Activated CD4-positive, alpha-beta memory T cell treated with anti-CD3 and anti-CD28 coated beads, Interleukin-2, amount 10 ng/mL, durations not matched to agents 7 days and 5 days (primary cell): Measurements from ENCODE around the gene MRPL54. TPM values are rescaled to one million over a fixed set of nuclear protein-coding genes. Genes with fewer than 3 reads are reported as not detected.
"Not testable (repeated sequence)": the region's sequence is repeated elsewhere in the genome, so short reads cannot be mapped to it uniquely, and the experiment has no call there.

Experiments used
- CTCF ChIA-PET: fragments of 350-600 bp; sonication (Branson Sonifier 250); formaldehyde crosslinking; loops from one replicate; lab custom pipeline; 2021; ENCODE audit warnings: antibody characterized with exemption, inconsistent platforms; lab: Charles Lee
- POLR2A ChIA-PET: fragments of 350-600 bp; sonication (Branson Sonifier 250); formaldehyde crosslinking; loops from one replicate; lab custom pipeline; 2021; ENCODE audit warnings: antibody characterized with exemption; lab: Charles Lee
- DNase-seq: peaks from one replicate; pipeline ENCODE4 v3.0.0-alpha.2; 2020
- H3K27ac Mint-ChIP-seq: one replicate; pipeline ENCODE4 v1.8.0; 2021; ENCODE audit warnings: mild to moderate bottlenecking, mixed read lengths
- H3K27me3 Mint-ChIP-seq: one replicate; pipeline ENCODE4 v1.8.0; 2021; ENCODE audit warnings: mixed read lengths
- H3K36me3 Mint-ChIP-seq: one replicate; pipeline ENCODE4 v1.8.0; 2021; ENCODE audit warnings: low read depth, mixed read lengths
- H3K4me1 Mint-ChIP-seq: one replicate; pipeline ENCODE4 v1.8.0; 2021; ENCODE audit warnings: mixed read lengths
- H3K4me3 Mint-ChIP-seq: one replicate; pipeline ENCODE4 v1.8.0; 2021; ENCODE audit warnings: mild to moderate bottlenecking, mixed read lengths
- H3K9me3 Mint-ChIP-seq: one replicate; pipeline ENCODE4 v1.8.0; 2021; ENCODE audit warnings: mixed read lengths
- total RNA-seq, 2 experiments: library from RNA; stranded (reverse); gene quantifications; one replicate each; pipeline ENCODE4 v1.2.3, GENCODE V29; 2021

MRPL54 gene
- total RNA-seq, 2 experiments from 2014 or later = 71.5 to 75.8 TPM

DNA sequence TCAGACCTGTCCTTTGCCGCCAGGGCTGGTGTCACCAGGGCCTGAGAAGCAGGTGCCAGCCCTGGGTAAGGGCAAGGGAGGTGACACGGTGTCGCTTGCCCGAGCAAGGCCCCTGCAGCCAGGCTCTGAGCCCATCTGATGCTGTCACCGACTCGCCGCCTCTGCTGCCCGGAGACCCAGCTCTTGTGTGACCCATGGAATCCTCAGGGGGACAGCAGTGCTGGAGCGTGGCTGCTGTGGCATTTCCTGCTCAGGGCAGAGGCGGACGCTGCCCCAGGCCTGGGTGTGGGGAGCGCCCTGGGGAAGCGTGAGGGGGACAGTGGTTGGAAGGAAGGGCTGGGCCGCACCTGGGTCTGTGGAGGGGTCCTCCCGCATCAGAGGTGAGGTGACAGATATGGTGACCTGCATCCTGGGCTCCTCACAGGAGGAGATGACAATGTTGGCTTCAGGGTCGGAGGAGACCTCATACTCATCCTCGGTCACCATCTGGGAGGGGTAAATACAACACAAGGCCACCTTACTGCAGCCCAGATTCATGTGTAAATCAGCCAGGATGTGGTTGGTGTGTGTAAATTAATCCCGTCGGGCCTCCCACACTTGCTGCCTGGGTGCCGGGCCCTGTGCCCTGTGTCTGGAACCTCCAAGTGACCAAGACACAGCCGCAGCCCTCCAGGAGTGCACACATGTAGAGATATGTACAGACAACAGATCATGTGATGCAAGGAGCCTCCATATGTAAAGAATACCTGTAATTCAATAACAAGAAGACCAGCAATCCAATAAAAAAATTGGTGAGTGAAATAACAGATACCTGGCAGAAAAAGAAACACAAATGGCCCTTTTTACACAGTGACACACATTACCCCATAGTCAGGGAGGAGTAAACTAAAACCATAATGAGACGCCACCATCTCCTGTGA is 51.3 kb downstream of the MRPL54 start:
- DNase-seq = peak; percentile 49
- Mint-ChIP-seq H3K27me3 (no peaks in the 10 kb centered on the region), H3K4me3 (no peak overlapping the region), H3K36me3 (peaks cover 6% of the 10 kb centered on the region), H3K9me3 (no peaks in the 10 kb centered on the region), H3K27ac (peak overlapping the region; percentile 91), H3K4me1 (peaks cover 47% of the 10 kb centered on the region)
- ChIA-PET POLR2A (interaction anchor here (1.6 to 3.8 kb wide), 3 partner anchors 9 to 52 kb away, joined by 3 to 53 read pairs (median 15); partner anchors contain the start of genes APBA3 and MRPL54), CTCF (interaction anchor here (0.6 to 3.7 kb wide), 5 partner anchors 8 to 227 kb away, joined by 3 to 25 read pairs (median 9); partner anchors contain the start of genes APBA3 and MRPL54)

DNA sequence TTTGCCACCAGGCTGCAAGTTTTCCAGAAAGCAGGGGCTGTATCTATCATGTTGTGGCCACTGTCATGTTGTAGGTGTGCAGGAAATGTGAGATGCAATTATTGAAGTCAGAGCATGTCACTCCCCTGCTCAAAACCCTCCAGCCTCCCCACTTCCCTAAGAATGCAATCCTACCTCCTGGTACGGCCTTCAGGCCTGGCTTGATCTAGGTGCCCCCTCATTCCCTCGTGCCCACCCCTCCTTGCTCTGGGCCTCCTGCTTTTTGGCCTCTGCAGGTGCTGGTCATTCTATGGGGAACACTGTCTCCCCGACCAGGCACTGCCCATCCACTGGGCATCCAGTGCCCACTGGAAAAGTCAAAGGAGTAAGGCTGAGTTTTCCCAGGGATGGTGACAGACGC is 52.2 kb downstream of the MRPL54 start:
- H3K4me1 Mint-ChIP-seq = peaks cover 47% of the 10 kb centered on the region
- no peaks in the 10 kb centered on the region for H3K27me3 Mint-ChIP-seq
- no peak for DNase-seq
- ChIA-PET CTCF (interaction anchor here (0.8 kb wide), 1 partner anchor 52 kb away, joined by 3 read pairs; the partner anchor contains the start of gene MRPL54), POLR2A (interaction anchor here (3.8 kb wide), 1 partner anchor 8 kb away, joined by 15 read pairs; no protein-coding TSS in a partner anchor)
- H3K27ac Mint-ChIP-seq = peak overlapping the region; percentile 91
- no peak overlapping the region for H3K4me3 Mint-ChIP-seq
- no peaks in the 10 kb centered on the region for H3K9me3 Mint-ChIP-seq
- peaks cover 6% of the 10 kb centered on the region for H3K36me3 Mint-ChIP-seq

DNA sequence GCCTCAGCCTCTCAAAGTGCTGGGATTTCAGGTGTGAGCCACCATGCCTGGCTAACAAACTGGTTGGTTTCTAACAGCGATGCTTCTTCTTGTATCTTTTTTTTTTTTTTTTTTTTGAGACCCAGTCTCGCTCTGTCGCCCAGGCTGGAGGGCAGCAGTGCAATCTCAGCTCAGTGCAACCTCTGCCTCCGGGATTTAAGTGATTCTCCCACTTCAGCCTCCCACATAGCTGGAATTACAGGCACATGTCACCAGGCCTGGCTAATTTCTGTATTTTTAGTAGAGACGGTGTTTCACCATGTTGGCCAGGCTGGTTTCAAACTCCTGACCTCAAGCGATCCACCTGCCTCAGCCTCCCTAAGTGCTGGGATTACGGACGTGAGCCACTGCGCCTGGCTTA is 53.7 kb downstream of the MRPL54 start:
- H3K27ac Mint-ChIP-seq, H3K4me3 Mint-ChIP-seq, H3K27me3 Mint-ChIP-seq, H3K36me3 Mint-ChIP-seq, DNase-seq, H3K9me3 Mint-ChIP-seq: not testable (repeated sequence)
- CTCF ChIA-PET = interaction anchor here (1.5 kb wide), 1 partner anchor 54 kb away, joined by 4 read pairs; the partner anchor contains the start of gene MRPL54
- POLR2A ChIA-PET = interaction anchor here (0.6 kb wide), 2 partner anchors 36 to 142 kb away, joined by 3 read pairs; no protein-coding TSS in a partner anchor
- H3K4me1 Mint-ChIP-seq = peaks cover 43% of the 10 kb centered on the region

DNA sequence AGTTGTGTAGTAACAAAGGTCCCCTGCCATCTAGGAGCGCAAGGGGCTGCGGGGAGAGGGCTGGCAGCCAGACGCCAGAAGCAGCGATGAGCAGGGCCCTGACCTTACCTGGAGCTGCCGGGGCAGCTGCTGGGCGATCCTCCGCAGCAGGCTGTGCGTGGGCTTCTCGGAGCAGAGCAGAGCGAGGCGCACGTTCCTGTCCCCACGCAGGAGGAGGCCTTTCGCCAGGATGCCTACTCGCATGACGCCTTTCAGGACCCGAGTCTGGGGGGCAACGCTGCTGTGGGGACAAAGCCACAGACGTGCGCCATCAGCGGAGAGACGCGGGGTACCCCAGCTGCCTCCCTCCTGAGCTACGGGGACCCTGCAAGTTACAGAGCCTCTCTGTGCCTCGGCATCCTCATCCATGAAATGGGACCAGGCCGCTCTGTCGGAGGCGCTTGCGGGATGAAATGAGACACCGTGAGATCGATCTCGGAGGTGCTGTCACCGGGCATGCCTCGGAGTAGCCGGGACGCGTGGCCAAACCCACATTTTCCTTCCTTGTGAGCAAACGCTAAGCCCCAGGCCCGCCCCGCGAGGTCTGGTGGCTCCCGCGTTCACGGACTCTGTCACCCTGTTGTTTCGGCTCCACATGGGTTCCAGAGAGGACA is 54.2 kb downstream of the MRPL54 start:
- Mint-ChIP-seq H3K4me1 (peaks cover 45% of the 10 kb centered on the region), H3K4me3 (no peak overlapping the region), H3K9me3 (no peaks in the 10 kb centered on the region), H3K27me3 (no peaks in the 10 kb centered on the region), H3K27ac (no peak overlapping the region), H3K36me3 (peaks cover 6% of the 10 kb centered on the region)
- ChIA-PET POLR2A (interaction anchor here (0.6 kb wide), 2 partner anchors 36 to 143 kb away, joined by 3 read pairs; no protein-coding TSS in a partner anchor), CTCF (interaction anchor here (1.5 kb wide), 1 partner anchor 55 kb away, joined by 4 read pairs; the partner anchor contains the start of gene MRPL54)
- no peak for DNase-seq

Other genes starting within 250 kb of the MRPL54 start
- 1 to 10 TPM; 4.3 to 6.6 TPM for gene TEKTIP1, start 223.5 kb upstream of the MRPL54 start, total RNA-seq
- 10 to 100 TPM; 51.4 to 55.1 TPM for gene MFSD12, start 205.1 kb upstream of the MRPL54 start, total RNA-seq
- 10 to 100 TPM; 52.9 to 53.4 TPM for gene HMG20B, start 189.7 kb upstream of the MRPL54 start, total RNA-seq
- gene GIPC3, start 177.2 kb upstream of the MRPL54 start, total RNA-seq = under 1 TPM; 0.15 to 0.20 TPM
- gene TBXA2R, start 155.8 kb upstream of the MRPL54 start, total RNA-seq = under 1 TPM; 0.20 to 0.23 TPM
- gene CACTIN, start 135.9 kb upstream of the MRPL54 start, total RNA-seq = 10 to 100 TPM; 20.5 to 21.6 TPM
- gene PIP5K1C, start 62.2 kb upstream of the MRPL54 start, total RNA-seq = 10 to 100 TPM; 18.3 to 19.6 TPM
- gene TJP3, start 54.3 kb upstream of the MRPL54 start, total RNA-seq = 1 to 10 TPM; 1.4 to 1.7 TPM
- 10 to 100 TPM; 55.8 to 64.7 TPM for gene APBA3, start 990 bp upstream of the MRPL54 start, total RNA-seq
- not detected for gene RAX2, start 9.5 kb downstream of the MRPL54 start, total RNA-seq
- gene MATK, start 23.7 kb downstream of the MRPL54 start, total RNA-seq = 10 to 100 TPM; 13.9 to 15.9 TPM
- gene ZFR2, start 106.4 kb downstream of the MRPL54 start, total RNA-seq = under 1 TPM; 0.28 to 0.35 TPM
- gene ATCAY, start 118.0 kb downstream of the MRPL54 start, total RNA-seq = not detected
- gene NMRK2, start 170.4 kb downstream of the MRPL54 start, total RNA-seq = not detected
- 10 to 100 TPM; 41.3 to 42.7 TPM for gene DAPK3, start 208.4 kb downstream of the MRPL54 start, total RNA-seq
- 1,000 to 10,000 TPM; 1,543 to 1,592 TPM for gene EEF2, start 222.8 kb downstream of the MRPL54 start, total RNA-seq
- gene PIAS4, start 245.1 kb downstream of the MRPL54 start, total RNA-seq = 10 to 100 TPM; 28.6 to 33.2 TPM